T-helper 2 cell treated with Interferon-gamma antibody and Interleukin-4, amounts not matched to agents 100 ng/mL and 5 ng/mL, for 36 hours (primary cell): Measurements from ENCODE around the gene PARD3. TPM values are rescaled to one million over a fixed set of nuclear protein-coding genes. Genes with fewer than 3 reads are reported as not detected.
"Not testable (repeated sequence)": the region's sequence is repeated elsewhere in the genome, so short reads cannot be mapped to it uniquely, and the experiment has no call there.

ENCODE experiments used
- intact Hi-C: fragments of 100-400 bp; cut with micrococcal nuclease; formaldehyde crosslinking; loops from one replicate; pipeline ENCODE4 v1.15.1; 2023
- total RNA-seq: library from RNA; stranded (reverse); gene quantifications from 2 replicates; pipeline ENCODE4 v1.2.3, GENCODE V29; 2022

The PARD3 gene
- total RNA-seq, 1 donor from 2014 or later, result 0.64 TPM

DNA sequence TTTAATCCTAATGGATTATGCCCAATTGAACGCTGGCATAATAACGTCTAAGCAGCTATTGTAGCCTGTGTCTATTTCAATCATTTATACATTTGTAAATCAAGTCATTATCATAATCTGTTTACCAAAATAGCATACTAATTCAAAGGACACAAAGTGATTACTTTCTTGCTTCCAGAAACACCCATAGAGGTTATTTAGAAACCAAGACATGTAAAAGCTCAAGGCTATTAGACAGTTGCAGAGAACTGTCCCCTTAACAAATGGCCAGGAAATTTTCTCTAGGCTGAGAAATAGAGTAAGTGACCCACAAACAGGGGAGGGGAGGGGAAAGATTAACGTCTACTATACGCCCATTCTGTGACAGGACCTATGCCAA lies 455.7 kb downstream of the PARD3 start:
- intact Hi-C loops, result no loop called here

DNA sequence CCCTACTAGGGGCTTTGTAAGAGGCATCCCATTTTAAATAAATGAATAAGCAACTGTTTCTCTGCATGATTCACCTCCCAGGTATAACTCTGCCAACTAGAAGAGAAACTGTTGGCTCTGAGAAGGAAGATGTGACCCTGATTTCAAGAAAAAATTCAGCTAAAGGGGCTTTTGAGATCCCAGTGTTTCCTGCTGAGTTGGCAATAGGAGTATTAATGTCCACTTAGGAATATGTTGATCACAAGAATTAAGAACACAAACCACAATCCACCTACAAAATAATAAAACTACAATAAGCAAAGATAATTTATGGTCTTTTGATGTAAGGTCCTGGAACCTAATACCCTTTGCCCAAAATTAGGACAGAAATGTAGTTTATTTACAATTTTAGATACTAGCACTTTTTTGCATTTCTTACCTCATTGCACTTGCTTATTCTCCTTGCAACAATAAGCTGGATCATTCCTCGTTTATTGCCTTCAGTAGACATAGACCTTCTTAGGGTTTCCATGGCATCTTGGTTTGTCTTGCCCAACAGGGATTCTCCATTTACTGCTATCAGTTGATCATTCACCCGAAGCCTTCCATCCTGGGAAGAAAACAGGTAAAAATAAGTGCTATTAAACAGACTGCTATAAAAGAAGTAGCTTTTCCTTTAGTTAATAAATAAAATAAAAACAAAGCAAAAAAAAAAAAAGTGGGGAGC lies 456.2 kb downstream of the PARD3 start:
- intact Hi-C loops, result no loop called here

DNA sequence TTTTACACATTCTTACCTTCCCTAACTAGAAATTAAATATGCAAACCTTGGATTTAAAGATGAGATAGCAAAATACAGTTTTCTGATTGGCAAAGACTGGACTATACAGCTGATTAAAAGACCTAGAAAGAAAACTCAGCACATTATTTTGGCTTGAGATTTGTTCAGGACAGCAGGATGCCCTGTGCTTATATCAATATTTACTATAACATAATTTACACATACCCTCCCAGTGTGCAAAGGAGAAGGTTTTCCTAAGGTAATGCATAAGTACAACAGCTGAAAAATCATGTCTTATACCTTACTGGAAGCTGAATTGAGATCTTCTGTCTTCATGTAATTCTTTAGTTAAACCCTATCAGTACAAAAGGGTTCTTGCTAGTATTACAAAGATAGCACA lies 458.6 kb downstream of the PARD3 start:
- intact Hi-C loops, result no loop called here

- intact Hi-C loops, result not testable (repeated sequence)
Observed at GRCh38 chr10:34353530-34353929, 461.6 kb downstream of the PARD3 start.

GRCh38 chr10:34352599-34353204 lies 462.4 kb downstream of the PARD3 start:
- intact Hi-C loops, result not testable (repeated sequence)

DNA sequence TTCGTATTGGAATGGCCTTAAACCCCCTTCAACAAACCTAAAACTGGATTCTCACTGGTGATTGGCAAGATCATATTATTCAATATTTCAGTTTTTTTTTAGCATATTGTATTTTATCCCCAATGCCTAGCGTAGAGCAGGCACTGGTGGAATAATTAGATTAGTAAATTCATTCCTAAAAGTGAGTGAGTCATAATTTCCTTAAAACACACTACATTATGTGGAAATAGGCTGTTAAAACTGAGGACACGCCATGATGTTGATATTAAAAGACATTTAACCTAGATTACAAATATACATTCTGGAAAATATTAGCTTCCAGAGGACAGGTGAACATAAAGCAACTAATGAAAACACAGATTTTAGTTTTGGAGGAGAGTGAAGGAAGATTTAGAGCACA lies 463.9 kb downstream of the PARD3 start:
- intact Hi-C loops, result no loop called here

- intact Hi-C loops, result no loop called here
Observed at GRCh38 chr10:34348917-34349485, 466.1 kb downstream of the PARD3 start.

DNA sequence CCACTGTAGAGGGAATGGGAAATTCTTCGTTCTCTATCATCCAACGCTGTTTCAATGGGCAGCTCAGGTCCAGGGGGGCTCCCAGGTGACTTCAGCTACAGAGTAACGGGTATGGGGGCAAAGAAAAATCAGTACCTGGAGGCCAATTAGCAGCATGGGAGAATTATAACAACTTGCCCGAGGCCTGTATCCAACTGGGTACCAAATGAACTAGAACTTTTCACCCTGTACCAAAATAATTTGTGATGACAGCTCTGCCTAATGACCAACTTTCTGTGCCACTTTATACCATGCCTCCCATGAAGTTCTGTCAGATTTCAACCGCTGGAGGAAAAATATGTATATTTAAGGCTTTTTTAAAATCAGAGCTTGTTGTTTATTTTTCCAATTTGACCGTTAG lies 467.1 kb downstream of the PARD3 start:
- intact Hi-C loops, result no loop called here

DNA sequence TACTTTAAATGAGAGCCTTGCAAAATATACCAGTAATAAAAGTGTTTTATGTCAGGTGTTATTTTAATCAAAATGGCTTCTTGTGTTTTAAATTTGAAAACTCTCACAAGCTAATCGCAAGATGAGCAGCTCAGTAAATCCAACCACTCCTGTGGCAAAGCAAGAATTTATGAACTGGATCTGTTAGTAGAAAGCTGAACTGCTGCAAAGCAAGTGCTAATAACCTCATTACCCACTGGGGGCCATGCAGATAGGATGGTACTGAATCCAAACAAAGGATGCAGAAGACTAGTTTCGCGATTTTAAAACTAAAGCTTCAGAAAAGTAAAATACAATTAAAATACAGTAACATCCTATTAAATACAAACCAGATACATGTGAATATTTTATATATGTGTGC lies 468.0 kb downstream of the PARD3 start:
- intact Hi-C loops, result no loop called here

GRCh38 chr10:34346516-34347100 lies 468.5 kb downstream of the PARD3 start:
- intact Hi-C loops, result no loop called here

DNA sequence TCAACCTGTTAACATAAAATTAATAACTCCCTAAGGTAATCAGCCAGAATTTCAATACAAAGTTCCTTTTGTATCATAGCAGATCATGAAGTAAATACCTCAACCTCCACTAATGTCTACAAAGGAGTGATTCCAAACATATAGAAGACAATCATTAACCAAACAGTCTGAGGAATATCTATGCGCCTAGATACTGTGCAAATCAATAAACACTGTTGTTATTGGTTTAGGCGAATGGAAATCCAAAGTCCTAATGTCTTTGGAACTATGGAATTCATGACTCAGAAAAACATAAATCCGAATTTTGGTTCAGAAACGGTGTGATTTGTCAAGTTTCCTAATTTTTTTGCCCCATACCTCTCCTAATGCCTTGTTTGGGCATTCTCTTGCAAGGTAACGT lies 469.7 kb downstream of the PARD3 start:
- intact Hi-C loops, result no loop called here

GRCh38 chr10:34343764-34344163 lies 471.3 kb downstream of the PARD3 start:
- intact Hi-C loops, result no loop called here

GRCh38 chr10:34341473-34341872 lies 473.6 kb downstream of the PARD3 start:
- intact Hi-C loops, result no loop called here

- intact Hi-C loops, result no loop called here
Observed at GRCh38 chr10:34340934-34341333, 474.2 kb downstream of the PARD3 start.

GRCh38 chr10:34339816-34340553 lies 475.1 kb downstream of the PARD3 start:
- intact Hi-C loops, result no loop called here

DNA sequence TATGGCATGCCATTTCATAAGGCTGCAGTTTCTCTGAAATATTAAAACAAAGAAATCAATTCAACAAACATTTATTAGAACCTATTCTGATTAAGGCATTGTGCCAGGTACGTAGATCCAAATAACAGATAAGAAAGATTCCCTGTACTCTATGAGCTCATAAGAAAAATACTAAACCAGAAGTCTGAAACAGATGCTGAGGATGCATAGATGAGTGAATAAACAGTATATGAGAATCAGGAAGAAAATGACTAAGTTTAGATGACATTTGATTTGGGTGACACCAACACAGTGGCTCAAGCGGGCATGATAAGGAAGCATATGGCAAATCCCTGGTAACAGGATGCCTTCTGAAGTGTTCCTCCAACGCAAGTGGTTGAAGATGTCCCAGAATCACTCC lies 477.2 kb downstream of the PARD3 start:
- intact Hi-C loops, result no loop called here

- intact Hi-C loops, result no loop called here
Observed at GRCh38 chr10:34335960-34336690, 479.0 kb downstream of the PARD3 start.

GRCh38 chr10:34334908-34335307 lies 480.2 kb downstream of the PARD3 start:
- intact Hi-C loops, result no loop called here

- intact Hi-C loops, result no loop called here
Observed at GRCh38 chr10:34333513-34333912, 481.6 kb downstream of the PARD3 start.

DNA sequence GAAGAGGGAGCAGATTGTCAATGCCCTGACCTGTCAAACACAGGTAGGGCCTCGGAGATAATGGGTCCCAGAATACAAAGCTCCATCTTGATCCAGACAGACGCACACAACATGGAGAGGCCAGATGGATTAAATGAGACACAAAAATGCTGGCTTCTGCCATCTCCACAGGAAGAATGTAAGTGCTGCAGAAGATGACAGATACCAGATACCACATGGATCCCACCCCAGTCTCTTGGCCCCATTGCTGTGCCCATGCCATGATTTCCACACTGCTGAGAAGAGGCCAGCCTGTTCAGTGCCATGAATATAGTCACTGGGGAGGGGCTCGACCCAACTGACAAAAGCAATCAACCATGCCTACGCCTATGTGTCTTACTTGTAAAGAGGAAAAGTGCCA lies 487.9 kb downstream of the PARD3 start:
- intact Hi-C loops, result no loop called here

GRCh38 chr10:34323192-34323591 lies 491.9 kb downstream of the PARD3 start:
- intact Hi-C loops, result no loop called here
